Activated CD4-positive, CD25-positive, alpha-beta regulatory T cell treated with anti-CD3 and anti-CD28 coated beads, Interleukin-2, amount 50 U/mL, for 24 hours (primary cell): ENCODE measurements around the gene CTBS.

Source experiments
- ATAC-seq, 2 donors: fragments of 150-1000 bp; cut with Tn5 transposase; one replicate each; pipeline ENCODE4 v1.10.0; 2021; ENCODE audit warnings: mild to moderate bottlenecking in 1 of 2, moderate library complexity in 1 of 2

Gene CTBS

GRCh38 chr1:84505493-84506001, 68.7 kb downstream of the CTBS start:
- peak; percentile 14 to 30 for ATAC-seq

- ATAC-seq, result no peak
Observed at GRCh38 chr1:84504580-84505492, 69.4 kb downstream of the CTBS start.

GRCh38 chr1:84502927-84503326, 71.3 kb downstream of the CTBS start:
- no peak for ATAC-seq
